Activated CD4-positive, CD25-positive, alpha-beta regulatory T cell treated with anti-CD3 and anti-CD28 coated beads, Interleukin-2, amount 50 U/mL, for 72 hours (primary cell): Measurements from ENCODE around the gene ZNF385D.

Experiments
- DNase-seq: peaks from one replicate; pipeline ENCODE4 v3.0.0; 2021

ZNF385D gene

DNA sequence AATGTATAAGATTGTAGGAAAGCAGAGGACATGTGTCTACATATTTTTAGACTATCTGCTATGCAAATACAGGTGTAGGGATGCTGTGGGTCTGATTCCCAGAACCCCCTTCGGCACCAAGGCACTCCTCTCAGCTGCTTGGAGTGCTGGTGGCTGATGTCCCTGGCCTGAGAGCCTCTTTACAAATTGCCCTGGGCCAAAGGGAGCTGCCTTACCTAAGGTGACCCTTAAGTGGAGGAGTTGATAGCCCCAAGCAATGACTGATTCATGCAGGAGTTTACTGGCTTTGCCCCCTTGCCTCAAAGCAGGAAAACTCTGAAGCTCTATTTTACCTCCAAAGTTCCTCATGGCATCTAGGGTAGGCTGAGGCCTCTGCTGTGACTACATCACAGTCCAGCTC is 83.0 kb downstream of the ZNF385D start:
- no peak for DNase-seq

DNA sequence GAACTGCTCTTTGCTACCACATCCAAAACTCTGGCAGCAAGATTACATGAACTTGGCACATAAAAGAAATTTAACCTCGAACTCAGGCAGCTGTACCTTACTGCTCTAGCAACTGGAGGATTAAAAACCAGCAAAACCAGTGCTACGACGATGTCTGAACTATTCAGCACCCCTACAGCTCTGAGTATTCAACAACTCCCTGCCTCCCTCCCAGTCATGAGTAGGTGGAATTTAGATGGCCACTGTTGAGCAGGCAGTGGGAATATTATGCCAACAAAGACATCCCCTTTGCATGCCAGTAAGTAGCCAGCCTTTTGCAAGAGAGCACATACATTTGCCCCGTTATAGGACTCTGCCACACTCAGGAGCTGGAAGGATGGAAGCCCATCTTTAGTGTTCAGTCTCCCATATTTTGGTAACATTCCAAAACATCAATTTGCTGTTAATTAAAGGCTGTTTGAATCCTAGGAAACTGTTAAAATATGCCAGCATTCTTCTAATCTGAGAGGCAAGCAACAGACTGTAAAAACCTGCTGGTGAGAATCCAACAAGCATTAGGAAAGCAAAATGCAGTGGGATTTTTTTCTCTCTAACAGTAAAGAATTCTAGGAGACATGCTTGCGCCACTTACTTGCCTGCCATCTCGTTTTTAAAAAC is 85.4 kb downstream of the ZNF385D start:
- DNase-seq, result no peak

DNA sequence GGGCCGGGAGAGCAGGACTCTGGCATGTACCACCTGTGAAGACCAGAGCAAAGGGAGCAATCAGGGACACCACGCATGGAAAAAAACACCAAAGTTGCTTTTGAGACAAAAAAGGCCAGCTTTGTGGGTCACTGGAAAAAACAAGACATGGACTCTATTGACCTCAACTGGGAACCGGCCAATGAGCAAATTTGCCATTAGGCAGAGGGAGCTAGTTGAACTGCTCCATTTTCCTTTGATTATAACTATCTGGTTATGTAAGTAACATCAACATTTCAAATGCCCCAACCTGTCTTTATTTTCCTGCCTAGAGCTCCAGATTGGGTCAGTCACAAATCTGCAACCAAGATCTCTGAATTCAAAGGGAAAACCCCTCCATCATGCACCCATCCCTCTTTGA is 86.0 kb downstream of the ZNF385D start:
- no peak for DNase-seq

- no peak for DNase-seq
Measured at GRCh38 chr3:21662403-21662802, 88.6 kb downstream of the ZNF385D start.

- no peak for DNase-seq
Measured at GRCh38 chr3:21654662-21655061, 96.3 kb downstream of the ZNF385D start.

DNA sequence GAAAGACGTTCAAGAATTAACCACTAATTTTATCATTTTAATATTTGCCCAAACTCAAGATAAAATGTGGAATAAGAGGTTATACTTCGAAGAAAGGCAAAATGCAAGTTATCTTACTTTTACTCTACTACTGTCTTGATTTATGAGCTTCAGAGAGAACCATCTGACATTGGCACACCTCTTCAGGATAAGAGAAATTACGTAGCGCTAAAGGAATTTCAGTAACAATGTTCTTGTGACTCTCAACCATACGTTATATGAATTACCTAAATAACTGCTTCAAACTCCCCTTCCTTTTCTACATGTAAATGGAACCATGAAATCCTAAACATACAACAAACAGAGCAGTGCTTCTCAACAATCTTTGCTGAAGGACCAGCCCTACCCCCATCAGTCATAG is 96.8 kb downstream of the ZNF385D start:
- no peak for DNase-seq

DNA sequence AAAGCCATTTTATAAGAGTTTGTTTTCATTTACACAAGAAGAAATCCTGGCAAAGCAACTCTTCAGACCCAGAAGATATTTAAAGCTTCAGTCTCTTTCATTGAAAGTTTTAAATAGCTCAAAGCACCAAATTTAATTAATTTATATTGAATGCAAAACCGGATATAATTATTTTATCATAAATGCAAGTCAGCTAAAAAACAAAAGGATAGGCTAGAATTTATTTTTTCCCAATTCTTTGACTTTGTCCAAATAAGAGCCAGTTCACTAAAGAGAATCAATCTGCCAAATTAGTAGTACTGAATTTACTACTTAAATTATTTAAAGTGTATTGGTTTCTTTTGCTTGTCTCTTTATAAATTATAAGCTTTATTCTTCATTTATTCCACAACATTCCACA is 101.5 kb downstream of the ZNF385D start:
- no peak for DNase-seq

GRCh38 chr3:21647961-21648360 is 103.0 kb downstream of the ZNF385D start:
- DNase-seq, result no peak

DNA sequence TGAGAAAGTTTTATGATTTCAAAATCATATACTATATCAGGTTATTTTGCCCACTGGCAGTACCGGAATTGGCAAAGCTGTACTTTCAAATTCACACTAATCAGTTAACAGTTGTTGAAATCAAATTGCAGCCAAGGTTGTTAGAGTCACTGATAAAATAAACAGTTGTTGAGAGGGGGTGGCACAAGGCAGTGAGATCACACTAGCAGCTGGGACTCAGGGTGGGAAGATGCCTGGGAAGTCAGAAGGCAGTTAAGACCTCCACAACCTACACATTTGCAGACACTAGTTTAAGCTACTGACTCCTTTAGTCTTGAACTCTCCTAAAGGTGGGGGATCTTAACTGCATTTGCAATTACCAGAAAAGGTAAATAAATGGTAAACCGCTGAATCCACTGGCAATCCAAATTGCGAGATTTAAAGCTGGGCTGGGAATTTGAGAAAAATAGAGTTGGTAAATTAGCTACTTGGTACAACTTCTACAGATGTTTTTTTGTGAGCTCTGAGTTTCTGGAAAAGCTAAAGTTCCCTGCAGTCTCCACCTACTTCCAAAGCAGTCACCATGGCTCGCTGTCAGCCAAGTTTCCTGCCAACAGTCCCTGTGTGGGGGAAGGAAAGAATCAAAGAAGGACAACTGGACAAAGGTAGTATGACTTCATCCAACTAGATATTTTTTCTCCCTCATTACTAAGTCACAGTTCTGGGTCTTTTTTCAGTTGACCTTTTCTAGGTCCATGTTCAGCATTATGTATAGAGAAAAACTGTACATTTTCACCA is 105.7 kb downstream of the ZNF385D start:
- DNase-seq, result no peak

DNA sequence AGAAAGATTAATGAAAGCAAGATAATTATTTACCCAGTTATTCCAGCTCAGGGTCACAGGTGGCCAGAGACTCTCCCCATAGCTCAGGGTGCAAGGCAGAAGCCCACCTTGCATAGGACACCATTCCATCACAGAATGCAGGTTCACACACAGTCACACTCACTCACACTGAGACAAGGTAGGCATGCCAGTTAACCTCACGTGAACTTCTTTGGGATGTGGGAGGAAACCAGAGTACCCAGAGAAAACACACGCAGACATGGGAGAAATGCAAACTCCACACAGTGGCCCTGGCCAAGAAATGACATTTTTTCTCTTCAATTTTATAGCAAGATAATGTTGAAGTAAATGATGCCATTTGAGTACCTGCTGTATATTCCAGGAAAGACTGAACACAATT is 106.7 kb downstream of the ZNF385D start:
- no peak for DNase-seq

DNA sequence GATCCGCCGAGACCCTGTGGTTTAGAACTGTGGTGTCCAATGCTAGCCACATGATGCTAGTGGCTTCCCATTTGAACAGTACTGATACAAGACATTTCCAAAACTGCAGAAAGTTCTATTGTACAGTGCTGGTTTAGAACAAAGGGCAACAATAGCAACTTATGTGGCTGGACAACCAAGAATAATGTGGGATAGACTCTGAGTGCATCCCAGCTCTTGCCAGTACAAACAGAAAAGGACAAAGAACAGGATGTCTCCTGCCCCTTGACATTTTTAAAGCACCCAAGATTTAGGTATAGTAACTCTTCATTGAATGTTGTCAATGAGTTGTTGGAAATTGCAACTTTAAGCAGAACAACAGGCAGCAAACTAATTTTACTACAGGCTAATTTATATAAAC is 107.3 kb downstream of the ZNF385D start:
- DNase-seq, result no peak

DNA sequence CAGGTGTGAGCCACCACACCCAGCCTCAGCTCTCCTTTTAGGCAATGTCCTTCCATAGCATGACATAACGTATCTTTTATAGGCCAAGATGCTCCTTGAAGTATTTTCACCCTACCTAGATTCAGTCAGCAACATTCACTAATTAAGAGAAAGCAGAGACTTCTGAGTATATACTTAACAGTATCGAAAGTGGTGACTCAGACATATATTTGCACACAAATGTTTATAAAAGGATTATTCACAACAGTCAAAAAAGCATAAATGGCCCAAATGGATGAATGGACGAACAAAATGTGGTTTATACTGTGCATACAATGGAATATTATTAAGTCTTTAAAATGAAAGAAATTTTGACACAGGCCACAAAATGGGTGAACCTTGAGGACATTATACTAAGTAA is 108.6 kb downstream of the ZNF385D start:
- no peak for DNase-seq

DNA sequence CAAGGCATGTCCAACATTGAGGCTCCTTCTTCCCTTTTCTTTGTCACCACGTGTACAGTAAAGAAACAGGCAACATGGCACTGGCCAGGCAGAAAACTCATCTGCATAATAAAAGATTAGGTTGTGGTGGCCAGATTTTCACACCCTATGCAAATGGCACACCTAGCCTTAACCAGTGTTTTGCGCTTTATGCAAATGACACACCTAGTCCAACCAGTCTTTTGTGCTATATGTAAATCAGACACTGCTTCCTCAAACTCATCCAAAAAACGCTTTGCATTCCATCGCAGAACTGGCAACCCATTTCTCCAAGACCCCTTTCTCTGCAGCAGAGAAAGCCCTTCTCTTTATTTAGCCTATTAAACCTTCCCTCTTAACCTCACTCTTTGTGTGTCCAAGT is 109.1 kb downstream of the ZNF385D start:
- DNase-seq, result no peak

DNA sequence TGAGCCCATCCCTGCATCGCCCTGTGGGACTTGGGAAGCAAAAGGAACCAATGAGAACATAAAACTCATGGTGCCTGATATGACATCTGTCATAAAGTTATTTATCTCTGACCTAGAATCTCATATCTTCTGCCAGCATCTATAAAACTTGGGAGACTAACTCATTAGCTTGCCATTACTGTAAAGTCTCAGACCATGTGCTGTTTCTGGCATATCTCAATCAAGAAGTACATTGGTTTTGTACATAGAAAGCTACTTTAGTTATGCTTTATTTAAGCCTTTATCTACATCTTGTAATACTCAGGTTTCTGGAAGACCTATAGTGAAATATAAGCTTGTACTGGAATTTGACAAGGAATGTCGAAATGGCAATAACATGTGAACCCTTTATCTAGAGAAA is 112.5 kb downstream of the ZNF385D start:
- DNase-seq, result no peak

DNA sequence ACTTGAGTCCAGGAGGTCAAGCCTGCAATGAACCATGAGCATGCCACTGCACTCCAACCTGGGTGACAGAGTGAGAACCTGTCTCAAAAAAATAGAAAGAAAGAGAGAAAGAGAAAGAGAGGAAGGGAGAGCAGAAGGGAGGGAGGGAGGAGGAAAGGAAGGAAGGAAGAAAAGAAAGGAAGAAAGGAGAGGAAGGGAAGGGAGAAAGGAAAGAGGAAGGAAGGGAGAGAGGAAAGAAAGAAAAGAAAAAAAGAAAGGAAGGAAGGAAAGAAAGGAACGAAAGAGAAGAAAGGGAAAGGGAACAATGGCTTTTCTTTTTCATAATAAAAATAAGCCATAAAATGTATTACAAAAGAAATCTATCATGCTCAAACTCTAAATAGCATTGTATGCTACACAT is 116.9 kb downstream of the ZNF385D start:
- no peak for DNase-seq

GRCh38 chr3:21624524-21624923 is 126.5 kb downstream of the ZNF385D start:
- DNase-seq, result no peak

- DNase-seq, result no peak
Measured at GRCh38 chr3:21621181-21621651, 129.8 kb downstream of the ZNF385D start.

DNA sequence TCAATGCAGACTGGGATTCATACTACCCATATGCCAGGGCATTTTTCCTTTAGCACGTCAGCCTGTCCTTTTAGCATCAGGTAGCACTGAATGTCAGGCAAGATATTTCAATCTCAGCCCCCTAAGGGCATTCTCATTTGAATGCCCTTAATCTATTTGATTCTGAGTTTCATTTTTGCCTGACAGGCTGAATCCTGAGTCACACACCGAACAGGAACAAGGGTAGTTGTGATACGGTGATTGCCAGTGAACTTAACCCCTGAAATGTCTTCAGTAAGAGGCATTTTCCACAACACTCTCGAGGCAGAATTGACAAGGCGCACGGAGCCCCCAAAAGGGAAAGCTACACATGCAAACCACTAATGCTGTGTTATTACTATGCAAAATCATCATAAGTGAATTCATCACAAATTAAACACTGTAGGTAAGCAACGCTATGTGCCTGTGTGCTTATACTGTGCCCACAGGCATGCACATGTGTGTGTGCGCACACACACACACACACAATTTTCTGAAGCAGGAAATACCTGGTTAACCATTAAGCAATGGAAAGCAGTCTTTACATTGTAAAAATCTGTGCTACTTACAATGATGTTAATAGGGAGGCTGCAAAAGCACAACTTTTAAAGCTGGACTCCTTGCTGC is 130.4 kb downstream of the ZNF385D start:
- DNase-seq, result no peak

GRCh38 chr3:21618695-21619094 is 132.3 kb downstream of the ZNF385D start:
- no peak for DNase-seq

DNA sequence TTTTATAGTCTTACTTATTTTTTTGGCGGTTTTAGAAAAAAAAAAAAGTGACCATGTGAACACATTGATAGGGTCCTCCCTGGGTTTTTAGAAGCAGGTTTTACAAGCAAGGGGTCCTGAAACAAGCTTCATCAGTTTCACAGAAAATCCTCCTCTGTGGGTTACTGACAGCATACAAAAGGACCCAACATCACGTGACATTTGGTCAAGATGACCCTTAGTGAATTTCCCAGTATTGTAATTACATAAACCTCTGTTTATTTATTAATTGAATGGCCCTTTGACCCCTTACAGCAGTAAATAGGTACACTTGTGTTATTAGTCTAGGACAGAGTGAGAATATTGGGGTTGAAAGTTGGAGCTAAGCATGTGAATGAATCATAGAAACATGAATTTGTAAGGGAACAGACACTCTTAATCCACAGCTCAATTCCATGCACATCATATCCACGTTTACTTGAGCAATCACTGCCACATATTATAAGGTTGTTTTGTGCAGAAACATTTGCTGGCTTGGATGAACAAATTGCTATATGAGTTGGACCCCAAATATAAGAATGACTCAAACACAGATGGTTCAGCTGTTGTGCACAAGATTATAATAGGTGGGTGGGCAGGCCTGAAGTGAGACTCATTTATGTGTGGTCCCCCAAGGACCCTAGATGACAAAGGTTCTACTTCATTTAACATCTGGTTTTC is 137.5 kb downstream of the ZNF385D start:
- DNase-seq, result no peak

DNA sequence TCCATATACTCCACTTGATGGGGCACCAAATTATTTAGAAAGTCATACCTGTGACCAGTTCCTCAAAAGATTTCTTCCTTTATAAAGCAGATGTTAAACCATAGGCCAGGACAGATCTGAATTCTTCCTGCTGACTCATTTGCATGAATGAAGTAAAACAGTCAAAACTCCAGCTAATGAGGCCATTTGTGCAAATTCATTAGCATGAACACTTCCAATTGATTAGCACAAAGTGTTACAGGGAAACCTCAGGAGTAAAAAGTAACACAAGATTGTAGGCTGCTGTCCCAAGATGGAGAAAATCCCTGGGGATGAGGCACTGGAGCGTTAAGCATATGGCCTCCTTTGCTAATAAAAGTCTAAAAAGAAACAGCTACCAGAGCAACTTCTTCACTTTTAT is 149.8 kb downstream of the ZNF385D start:
- no peak for DNase-seq

DNA sequence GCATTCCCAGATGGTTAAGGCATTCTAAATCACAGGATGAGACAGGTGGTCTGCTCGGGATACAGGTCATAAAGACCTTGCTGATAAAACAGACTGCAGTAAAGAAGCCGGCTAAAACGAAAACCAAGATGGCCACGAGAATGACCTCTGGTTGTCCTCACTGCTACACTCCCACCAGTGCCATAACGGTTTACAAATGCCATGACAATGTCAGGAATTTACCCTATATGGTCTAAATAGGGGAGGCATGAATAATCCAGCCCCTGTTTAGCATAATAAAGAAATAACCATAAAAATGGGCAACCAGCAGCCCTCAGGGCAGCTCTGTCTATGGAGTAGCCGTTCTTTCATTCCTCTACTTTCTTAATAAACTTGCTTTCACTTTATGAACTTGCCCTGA is 151.1 kb downstream of the ZNF385D start:
- no peak for DNase-seq

GRCh38 chr3:21592828-21593227 is 158.2 kb downstream of the ZNF385D start:
- no peak for DNase-seq

DNA sequence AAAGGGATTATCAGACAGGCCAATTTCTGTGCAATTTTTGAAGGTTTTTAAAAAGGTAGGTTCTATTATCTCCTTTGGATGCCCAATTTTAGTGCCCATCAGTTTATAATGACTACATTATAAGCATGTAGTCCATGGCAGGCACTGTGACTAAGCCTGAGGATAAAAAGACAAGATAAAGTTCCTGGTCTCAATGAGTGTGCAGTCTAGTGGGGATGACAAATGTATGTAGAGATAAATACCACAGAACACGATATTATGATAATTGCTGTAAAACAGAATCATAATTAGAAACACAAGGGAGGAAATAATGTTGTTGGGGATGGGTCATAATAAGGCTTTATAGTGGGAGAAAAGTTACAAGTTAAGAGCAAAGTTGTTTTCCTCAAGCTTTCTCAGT is 163.1 kb downstream of the ZNF385D start:
- DNase-seq, result no peak
